Suprapubic skin (tissue), 3 donors: ENCODE measurements around the gene RHCE.

ENCODE experiments used
- EP300 ChIP-seq: sonication (generic); formaldehyde crosslinking; IDR thresholded peaks from one replicate; pipeline ENCODE4 v1.6.1; 2017; ENCODE audit warnings: antibody characterized with exemption
- POLR2A ChIP-seq, 2 donors: fragments of 450-650 bp; IDR thresholded peaks; one replicate each; pipeline ENCODE4 v1.6.1; 2017; ENCODE audit warnings: antibody characterized with exemption in 2 of 2, mild to moderate bottlenecking in 2 of 2, moderate library complexity in 2 of 2
- TF ChIP-seq, protein P1 (sequence below), 2 donors: fragments of 200-600 bp in 1 of 2; fragments of 450-650 bp in 1 of 2; sonication (generic) in 1 of 2; IDR thresholded peaks; one replicate each; pipeline ENCODE4 v1.5.1; 2016 to 2019; ENCODE audit warnings: antibody characterized with exemption in 2 of 2, mild to moderate bottlenecking in 1 of 2, moderate library complexity in 1 of 2

DNA sequence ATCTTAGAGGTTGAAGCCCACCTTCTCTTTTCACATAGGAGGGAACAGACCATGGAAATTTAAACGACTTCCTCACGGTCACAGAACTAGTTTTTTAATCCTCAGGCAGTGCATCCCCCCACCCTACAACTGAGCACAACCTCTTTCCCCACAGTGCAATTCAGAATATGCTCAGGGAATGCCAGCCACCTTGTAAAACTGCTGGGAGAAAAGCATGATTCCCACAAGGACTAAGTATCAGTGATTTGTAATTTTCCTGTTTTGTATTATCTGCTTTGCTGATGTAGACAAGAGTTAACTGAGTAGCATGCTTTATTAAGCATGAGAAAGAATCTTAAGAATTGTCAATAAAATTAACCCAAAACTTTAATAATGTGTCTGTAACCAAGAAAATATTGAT is 58.7 kb downstream of the RHCE start:
- TF ChIP-seq, protein P1, sequence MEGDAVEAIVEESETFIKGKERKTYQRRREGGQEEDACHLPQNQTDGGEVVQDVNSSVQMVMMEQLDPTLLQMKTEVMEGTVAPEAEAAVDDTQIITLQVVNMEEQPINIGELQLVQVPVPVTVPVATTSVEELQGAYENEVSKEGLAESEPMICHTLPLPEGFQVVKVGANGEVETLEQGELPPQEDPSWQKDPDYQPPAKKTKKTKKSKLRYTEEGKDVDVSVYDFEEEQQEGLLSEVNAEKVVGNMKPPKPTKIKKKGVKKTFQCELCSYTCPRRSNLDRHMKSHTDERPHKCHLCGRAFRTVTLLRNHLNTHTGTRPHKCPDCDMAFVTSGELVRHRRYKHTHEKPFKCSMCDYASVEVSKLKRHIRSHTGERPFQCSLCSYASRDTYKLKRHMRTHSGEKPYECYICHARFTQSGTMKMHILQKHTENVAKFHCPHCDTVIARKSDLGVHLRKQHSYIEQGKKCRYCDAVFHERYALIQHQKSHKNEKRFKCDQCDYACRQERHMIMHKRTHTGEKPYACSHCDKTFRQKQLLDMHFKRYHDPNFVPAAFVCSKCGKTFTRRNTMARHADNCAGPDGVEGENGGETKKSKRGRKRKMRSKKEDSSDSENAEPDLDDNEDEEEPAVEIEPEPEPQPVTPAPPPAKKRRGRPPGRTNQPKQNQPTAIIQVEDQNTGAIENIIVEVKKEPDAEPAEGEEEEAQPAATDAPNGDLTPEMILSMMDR (IDR thresholded peaks at IDR 0.05) = no peak
- no peak for TF ChIP-seq POLR2A (IDR thresholded peaks at IDR 0.05)
- TF ChIP-seq EP300 = no peak
